NCI-H187 (cell line): ENCODE results near the gene CDH22.

Experiments used
- DNase-seq, 2 experiments: peaks; one replicate each; lab custom pipeline; 2025; lab: John Stamatoyannopoulos, UW

Gene CDH22

DNA sequence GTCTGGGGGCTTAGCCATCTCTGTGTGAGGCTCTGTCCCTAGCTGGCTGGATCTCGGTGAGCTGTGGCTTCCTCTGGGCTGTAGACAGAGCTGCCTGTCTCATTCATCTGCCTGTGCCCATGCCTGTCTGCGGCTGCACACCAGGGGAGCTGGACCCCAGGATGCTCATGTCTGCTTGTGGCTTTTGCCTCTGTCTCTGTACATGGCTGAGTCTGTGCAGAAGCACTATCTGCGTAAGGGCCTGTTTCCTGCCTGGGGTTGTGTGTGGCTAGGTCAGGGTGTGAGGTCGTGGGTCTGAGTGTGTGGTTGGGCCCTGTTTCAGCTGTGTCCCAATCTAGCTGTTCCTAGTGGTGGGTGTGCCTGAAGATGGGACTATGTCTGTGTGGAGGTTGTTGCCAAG lies 68.2 kb downstream of the CDH22 start:
- DNase-seq: no peak

DNA sequence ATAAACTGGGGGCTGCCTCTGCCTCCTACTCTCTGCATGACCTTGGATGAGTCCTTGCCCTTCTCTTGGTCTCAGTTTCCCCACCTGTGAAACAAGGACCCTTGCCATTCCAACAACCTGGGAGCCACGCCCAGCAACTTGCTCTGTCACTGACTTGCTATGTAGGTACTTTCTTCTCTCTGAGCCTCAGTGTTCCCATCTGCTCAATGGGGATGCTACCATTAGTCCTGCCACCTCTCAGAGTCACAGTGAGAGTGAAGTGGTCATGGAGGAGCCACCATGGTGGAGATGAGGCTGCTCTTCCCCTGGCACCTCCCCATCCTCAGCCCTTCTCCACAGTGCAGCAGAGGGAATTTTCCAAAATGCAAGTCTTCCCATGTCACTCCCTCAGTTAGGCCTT lies 70.6 kb downstream of the CDH22 start:
- no peak for DNase-seq

DNA sequence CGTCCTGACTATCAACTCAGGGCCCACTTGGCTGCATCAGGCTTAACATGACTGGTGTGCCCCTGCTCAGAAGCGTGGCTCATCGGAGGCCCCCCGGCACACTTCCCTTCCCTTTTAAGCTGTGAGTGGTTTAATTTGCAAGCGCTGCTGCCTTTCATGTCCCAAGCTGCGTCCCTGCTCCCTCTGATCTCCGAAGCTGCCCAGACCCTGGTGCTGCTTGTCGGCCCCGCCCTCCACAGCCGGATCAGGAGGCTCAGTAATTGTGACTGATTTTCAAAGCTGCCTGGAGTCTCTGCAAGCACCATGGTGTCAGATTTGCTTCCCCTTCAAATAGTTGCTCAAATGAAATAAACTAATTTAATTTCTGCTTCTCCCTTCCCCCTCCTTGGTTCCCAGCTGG lies 71.1 kb downstream of the CDH22 start:
- no peak for DNase-seq

DNA sequence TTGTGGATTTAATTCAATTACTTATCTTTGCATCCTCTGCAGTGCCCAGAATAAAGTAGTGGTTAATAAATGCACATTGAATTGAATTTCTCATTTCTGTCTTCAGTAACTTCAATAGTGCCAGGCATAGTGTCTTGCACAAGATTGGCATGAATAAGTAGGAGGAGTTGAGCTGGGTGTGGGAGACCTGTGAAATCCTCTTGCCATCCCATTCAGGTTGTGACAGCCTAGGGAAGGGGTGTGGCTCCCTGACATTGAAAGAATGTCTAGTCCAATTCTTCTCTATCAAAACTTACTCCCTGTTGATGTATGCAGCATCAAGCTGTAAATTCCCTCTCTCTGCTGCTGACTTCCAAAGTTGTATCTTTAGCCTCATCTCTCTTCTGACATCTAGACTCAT lies 73.2 kb downstream of the CDH22 start:
- no peak for DNase-seq

DNA sequence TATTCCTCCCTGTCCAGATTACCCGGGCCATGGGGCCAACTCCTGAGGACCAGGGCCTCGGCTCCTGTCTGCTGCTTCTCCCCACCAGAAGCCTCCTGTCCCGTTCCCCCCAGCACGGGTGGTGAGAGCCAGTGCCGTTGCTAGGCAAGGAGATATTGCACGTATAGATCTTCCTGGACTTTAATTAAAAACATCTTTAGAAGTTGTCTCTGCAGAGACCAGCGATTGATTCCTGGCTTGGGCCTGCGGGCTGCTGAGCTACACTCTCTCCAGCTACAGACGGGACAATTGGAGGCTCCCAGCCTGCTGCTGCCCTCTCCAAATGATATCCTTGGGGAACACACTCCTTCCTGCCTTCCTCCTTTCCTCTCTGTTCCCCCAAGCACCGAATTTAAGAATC lies 74.6 kb downstream of the CDH22 start:
- DNase-seq: no peak

DNA sequence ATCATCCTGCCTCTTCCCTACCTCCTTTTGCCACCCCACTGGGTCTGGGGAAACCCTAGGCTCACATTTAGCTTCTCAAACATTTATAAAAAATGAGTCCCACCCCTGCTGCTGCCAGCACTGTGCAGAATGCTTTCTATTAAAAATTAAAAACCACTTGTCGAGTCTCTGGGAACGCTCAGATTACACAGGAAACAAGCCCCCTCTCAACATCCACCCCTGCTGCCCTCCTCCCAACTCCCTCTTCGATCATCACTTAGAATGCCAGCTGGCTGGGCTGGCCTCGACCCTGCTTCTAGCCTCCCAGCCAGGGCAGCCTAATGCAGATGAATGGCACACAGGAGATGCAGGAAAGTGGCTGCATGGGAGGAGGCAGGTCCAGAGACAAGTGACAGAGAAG lies 75.8 kb downstream of the CDH22 start:
- peak in 1 of 2 experiments; percentile 38 for DNase-seq

DNA sequence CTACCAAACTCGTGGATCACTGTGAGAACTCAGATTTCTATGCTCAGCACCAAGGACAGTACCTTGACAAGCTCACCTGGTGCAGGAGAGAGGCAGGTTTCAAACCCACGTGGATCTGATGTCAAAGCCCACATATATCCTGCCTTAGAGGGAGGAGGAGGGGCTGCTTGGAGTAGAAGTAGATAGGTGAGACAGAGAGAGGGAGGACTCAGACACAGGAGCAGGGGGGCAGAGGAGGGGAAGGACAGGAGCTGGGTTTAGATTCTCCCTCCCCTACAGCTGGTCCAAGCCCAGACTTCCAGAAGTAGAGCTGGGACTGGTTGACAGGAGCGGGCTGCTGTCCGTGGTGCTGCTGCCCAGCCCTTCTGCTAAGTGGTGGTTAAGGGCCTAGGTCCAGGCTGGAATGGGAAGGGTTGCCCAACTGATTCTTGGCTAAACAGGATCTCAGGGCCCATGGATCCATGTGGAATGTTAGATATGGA lies 77.5 kb downstream of the CDH22 start:
- no peak for DNase-seq

DNA sequence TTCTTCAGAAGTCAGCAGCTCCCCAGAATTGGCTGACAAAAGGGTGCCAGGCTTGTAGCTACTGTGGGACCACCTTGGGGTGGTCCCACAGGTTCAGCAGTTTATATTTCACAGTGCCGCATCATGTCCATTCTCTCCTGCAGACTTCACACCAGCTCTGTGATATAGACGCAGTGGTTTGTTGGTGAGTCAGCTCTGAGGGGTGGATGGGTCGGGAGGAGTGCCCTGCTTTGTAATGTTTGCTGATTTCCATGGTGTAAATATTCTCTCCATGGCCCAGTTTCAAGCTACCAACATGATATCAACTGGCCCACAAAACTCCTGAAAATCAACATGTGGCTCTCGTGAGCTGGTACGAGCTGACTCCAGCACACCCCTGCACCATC lies 78.2 kb downstream of the CDH22 start:
- no peak for DNase-seq

DNA sequence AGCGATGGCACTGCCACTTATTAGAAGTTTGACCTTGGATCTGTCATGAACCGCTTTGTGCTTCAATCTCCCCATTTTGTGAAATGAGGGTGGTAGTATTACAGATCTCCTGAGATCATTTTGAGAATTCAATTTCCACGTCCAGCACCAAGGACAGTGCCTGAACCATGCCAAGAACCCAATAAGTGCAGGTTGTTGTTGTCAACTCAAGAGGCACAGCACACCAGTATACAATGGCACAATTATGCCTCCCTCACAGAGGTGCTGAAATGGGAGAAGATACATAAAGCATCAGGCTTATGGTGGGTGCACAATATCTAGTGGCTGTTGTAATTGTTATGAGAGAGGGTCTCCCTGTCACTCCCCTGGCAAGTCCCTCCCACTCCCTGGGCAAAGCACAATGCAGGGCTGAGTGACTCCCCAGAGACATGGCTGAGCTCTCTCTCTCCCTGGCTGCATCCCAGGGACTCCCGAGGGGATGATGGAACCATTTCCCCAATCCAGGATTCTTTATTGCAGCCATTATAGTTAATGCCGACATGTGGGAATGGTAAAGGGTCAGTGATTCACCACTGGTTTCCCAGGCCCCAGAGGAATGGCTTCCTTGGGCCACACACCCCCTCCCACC lies 78.7 kb downstream of the CDH22 start:
- no peak for DNase-seq

DNA sequence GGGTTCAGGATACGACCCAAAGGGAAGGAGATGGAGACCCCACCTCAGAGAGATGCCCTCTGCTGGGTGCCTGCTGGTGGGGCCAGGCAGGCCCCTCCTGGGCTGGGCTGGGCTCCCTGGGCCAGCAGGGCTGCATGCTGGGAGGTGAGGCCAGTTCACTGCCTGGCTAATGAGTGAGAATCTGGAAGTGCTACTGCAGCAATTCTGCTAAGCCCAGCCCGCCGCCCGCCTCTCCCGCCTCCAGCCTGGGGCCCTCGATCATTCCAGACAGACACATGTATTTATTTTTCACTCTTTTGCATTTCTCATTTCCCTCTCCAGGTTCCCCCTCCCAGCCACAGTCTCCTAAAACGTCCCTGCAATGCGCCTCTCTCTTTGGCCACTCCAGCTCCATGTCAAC lies 79.6 kb downstream of the CDH22 start:
- DNase-seq: peak in 1 of 2 experiments; percentile 45

DNA sequence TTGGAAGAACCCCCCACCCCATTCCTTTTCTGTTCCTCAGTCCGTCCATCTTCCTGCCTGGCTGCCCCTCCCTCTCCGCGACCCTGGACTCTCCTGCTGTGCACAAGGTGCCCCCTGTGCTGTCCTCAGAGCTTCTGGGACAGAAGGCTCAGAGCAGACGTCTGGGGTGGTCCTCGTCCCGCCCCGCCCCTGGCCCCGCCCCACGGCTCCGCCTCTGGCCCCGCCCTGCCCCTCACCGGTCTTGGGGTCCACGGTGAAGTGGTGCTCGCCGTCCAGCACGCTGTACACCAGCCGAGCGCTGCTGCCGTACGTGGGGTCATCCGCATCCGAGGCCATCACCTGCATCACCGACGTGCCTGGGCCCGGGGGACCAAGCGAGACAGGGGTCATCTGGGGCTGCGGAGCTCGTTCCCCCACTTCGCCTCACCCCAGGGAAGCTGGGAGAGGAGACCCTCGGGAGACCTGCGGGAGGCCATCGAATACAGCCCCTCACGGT lies 81.0 kb downstream of the CDH22 start:
- DNase-seq: no peak

DNA sequence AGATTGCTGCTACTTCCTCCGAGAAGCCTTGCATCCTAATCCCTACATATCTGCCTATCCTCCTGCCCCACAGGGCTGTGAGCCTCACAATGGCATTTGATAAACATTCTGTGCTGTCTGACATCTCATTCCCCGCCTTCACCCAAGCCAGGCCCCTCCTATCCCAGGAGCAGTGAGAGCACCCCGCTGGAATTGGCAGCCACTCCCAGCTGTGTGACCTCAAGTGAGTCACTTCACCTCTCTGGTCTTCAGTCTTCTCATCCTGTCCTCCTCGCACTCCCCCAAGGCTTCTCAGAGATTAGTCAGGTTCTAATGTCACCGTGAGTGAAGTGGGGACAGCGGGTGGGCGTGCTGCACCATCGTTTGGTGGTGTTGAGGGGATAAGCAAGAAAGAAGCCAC lies 81.7 kb downstream of the CDH22 start:
- no peak for DNase-seq

DNA sequence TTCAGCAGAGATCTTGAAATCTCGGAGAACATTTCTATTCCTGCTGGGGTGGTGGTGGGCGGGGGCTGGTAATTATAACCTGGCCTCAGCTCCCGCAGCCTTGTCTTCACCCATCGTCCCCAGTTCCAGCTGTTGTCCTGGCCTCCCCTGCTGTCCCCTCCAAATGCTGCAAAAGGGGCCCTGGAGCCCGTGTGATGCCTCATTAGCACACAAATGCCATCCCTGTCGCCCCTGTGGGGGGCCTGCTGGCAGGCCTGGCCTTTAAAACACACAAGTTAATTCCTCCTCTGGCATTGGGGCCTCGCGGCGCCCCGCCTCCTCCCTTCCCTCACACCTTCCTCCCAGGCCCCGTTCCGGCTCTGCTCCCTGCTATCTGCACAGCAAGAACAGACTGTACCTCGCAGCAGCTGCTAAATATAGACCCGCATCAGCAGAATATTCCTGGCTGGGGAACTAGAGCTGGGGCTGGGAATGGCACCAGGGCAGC lies 85.7 kb downstream of the CDH22 start:
- DNase-seq: peak in 1 of 2 experiments; percentile 38

DNA sequence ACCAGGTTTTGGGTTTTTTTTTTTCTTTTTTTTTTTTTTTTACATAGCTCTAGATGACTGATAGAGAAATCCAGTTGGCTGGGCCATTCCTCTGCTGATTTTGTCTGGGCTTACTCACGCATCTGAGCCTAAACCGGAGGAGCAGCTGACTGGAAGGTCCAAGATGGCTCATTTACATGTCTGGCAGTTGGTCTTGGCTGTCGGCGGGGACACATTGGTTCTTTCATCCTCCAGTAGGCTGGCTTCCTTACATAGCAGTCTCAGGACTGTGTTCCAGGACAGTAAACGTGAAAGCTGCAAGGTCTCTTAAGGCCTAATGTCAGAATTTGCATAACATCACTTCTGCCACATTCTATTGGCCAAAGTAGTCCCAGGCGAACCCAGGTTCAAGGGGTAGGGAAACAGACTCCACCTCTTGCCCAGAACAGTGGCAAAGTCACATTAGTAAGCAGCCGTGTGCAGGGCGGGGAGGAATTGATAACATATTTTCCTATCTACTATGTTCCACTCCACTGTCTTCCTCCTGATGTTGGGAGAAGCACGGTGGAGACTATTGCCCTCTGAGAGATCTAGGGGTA lies 87.0 kb downstream of the CDH22 start:
- no peak for DNase-seq

DNA sequence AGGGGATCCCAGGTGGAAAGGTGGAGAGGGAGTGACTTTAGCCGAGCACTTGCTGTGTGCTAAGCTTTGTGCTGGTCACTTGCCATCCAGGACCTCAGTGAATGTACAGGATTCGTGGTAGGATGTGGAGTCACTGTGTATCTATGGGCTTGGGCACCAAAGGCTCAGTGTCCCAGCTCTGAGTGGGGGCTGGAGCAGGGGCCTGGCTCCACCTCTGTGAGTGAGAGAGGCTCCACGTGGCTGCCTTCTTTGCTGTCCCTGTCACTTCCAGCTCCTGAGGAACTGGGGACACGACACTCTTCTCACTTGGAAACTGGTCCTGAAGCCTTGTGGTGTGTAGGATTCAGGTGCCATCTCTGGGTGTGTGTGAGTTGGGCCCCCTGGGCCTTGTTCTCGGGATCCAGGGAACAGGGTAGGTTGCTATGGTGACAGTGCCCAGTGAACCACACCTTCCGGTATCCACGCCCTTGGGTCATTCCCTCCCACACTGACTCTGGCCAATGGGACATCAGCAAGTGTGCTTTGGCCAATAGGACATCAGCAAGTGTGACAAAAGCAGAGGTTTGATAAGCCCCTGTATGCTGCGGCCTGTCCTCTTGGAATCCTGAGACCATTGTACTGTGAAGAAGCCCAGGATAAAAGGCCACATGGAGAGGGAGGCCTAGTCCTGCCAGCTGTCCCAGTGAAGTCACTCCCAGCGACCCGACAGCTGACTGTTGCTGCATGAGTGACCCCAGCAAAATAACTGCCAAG lies 87.7 kb downstream of the CDH22 start:
- DNase-seq: peak; percentile 91 to 95

DNA sequence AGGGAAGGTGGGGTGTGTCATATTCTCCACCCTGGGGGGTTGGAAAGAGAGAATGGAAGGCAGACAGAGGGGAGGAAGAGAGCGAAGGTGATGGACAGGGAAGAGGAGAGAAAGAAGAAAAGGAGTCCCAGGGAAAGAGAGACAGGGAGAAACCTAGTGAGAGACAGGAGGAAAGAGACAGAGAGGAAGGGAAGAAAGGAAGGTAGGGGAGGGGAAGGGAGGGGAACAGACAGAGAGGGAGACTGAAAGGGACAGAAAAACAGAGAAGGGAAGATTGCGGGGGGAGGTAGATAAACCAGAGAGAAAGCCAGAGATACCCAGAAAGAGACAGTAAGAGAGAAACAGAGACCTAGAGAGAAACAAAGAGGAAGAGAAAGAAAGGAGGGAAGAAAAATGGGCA lies 88.4 kb downstream of the CDH22 start:
- no peak for DNase-seq

DNA sequence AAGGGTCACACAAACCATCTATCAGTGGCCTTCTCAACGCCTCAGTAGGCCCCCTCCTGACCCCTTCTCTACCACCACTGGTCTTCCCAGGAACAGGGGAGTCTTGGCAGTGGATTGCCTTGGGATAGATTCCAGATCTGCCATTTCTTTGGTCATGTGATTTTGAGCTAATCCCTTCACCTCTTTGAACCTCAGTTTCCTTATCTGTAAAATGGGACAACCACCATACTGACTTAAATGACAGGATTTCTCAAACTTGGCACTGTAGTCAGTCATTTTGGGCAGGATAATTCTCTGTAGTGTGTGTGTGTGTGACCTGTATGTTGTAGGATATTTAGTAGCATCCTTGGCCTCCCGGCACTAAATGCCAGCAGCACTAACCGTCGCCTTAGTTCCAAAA lies 89.1 kb downstream of the CDH22 start:
- DNase-seq: no peak

DNA sequence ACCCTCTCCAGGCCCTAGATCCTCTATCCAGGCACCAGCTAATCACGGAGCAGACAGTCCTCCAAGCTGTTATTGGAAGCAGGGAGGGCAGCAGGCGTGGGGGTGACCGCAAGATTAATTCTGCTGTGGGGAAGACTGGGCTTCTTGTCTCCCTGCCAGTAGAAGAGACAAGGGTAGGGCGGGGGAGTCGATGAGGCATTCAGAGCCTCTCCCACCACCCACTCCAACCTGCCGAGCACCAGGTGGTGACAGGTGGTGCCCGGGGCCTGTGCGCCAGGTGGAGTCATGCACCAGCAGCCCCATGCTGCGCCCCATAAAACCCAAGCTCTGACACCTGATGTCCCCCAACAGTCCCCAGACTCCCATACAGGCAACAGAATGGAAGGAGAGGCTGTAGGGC lies 89.6 kb downstream of the CDH22 start:
- peak; percentile 72 to 92 for DNase-seq

DNA sequence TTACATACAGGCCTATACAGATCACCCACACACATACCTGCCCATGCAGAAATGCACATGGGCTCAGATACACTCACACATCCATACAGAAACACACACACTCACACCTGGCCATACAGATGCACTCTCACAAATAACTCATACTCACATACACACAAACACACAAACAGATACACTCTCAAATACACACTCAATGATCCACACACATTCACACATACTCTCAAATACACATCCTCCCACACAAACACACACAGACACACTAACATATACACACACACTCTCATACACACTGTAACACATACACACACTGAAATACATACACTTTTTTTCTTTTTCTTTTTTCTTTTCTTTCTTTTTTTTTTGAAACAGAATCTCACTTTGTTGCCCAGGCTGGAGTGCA lies 90.7 kb downstream of the CDH22 start:
- DNase-seq: no peak

DNA sequence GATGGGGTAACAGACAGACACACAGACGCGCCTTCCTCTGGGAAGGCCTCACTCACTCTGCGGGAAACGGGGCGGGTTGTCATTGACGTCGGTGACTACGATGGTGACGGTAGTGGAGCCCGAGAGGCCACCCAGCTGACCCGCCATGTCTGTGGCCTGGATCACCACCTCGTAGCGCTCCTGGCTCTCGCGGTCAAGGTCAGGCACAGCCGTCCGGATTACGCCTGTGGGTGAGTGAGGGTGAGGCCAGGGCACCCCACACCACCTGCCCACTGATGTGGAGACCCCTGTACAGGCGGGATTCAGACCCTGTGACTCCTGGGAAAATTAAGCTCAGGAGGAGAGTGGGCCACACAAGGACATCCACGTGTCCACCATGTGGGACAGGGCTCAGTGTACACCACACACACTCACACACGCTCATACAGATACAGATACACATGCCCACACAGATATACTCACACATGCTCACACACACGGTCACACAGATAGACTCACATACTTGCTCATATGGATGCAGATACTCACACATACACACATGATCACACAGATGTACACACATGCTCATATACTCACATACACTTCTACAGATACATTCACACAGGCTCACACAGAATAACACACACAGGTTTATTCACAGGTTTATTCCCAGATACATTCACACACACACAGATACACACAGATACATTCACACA lies 91.4 kb downstream of the CDH22 start:
- no peak for DNase-seq

DNA sequence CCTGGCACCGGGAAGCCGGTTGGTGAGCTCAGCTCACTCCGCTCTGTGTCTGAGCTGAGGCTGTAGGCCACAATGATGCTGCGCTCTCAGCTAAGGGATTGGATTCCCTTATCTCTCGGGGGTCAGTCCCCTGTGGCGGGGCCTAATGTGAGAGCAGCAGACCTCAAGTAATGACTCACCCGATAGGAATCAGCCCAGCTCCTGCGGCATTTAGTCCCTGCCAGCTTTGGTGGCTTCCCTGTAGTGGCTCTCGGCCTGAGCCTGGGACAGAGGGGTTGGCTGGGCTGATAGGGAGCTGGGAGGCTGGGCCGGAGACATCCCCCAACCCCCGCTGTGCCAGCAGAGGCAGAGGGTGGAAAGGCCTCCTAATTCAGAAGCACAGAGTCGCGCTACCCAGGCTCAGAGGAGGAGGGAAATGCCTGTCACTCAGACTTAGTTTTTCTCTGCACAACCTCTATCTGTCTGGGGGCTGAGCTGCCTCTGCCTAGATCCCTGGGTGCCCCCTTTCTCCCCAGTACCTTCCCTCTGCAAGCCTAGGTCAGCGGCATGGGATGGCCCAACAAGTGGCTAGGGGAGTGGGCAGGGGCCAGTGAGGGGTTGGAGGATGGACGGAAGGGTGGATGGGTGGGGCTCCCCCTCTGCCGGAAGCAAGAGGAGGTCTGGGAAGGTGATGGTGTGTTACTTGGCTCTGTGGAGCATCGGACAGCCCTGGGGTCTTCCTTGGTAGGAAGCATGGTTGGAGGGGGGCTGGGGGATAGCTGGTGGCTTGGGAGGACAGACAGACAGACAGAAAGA lies 92.2 kb downstream of the CDH22 start:
- DNase-seq: no peak
